H1 (cell line): ENCODE results near the gene YEATS4. TPM values are rescaled to one million over a fixed set of nuclear protein-coding genes. Genes with fewer than 3 reads are reported as not detected.

ENCODE experiments used
- CTCF ChIA-PET: fragments of 300-600 bp; sonication (Branson Sonifier 250); formaldehyde crosslinking; loops from one replicate; lab custom pipeline; 2021; ENCODE audit not compliant: partially characterized antibody; lab: Charles Lee
- POLR2A ChIA-PET: fragments of 300-600 bp; sonication (Branson Sonifier 250); formaldehyde crosslinking; loops from one replicate; lab custom pipeline; 2021; ENCODE audit warnings: inconsistent platforms; ENCODE audit not compliant: partially characterized antibody; lab: Charles Lee
- DNase-seq, 2 experiments: peaks; one replicate each; pipeline versions ENCODE4 v3.0.0 to v3.0.0-alpha.2; 2010 to 2022; ENCODE audit warnings: low spot score in 2 of 2, low read depth in 1 of 2, mixed read lengths in 1 of 2
- FAIRE-seq: peaks from 2 replicates; lab custom pipeline; 2011; peaks lifted over from hg19 to GRCh38; lab: Jason Lieb, UNC
- H2AFZ ChIP-seq: 2 replicates; pipeline ENCODE4 v1.8.1; 2012; ENCODE audit warnings: low read length, inconsistent platforms
- H2AK5ac ChIP-seq: 2 replicates; pipeline ENCODE4 v1.6.1; 2013; ENCODE audit warnings: low read depth, low read length
- H2BK120ac ChIP-seq: replicated peaks from 2 replicates; pipeline ENCODE3; 2013; ENCODE audit warnings: low read depth, low read length, inconsistent platforms
- H2BK12ac ChIP-seq: 2 replicates; pipeline ENCODE4 v1.6.1; 2013; ENCODE audit warnings: low read depth, low read length
- H2BK15ac ChIP-seq: 2 replicates; pipeline ENCODE4 v1.6.1; 2013; ENCODE audit warnings: low read length
- H2BK20ac ChIP-seq: 2 replicates; pipeline ENCODE4 v1.6.1; 2013; ENCODE audit warnings: low read length
- H2BK5ac ChIP-seq: 2 replicates; pipeline ENCODE4 v1.6.1; 2013; ENCODE audit warnings: low read depth, low read length
- H3K14ac ChIP-seq: 2 replicates; pipeline ENCODE4 v1.6.1; 2013; ENCODE audit warnings: inconsistent platforms; ENCODE audit not compliant: insufficient read length
- H3K18ac ChIP-seq: 2 replicates; pipeline ENCODE4 v1.6.1; 2013; ENCODE audit warnings: low read length; ENCODE audit errors: extremely low read depth
- H3K23ac ChIP-seq: 2 replicates; pipeline ENCODE4 v1.6.1; 2013; ENCODE audit warnings: inconsistent platforms; ENCODE audit not compliant: insufficient read length
- H3K23me2 ChIP-seq: 2 replicates; pipeline ENCODE4 v1.6.1; 2013; ENCODE audit warnings: low read depth, low read length
- H3K27ac ChIP-seq: 2 replicates; pipeline ENCODE4 v1.6.1; 2011; ENCODE audit warnings: low read depth, low read length, inconsistent platforms
- H3K27me3 ChIP-seq, 4 experiments: replicated peaks in 1 of 4; 1 replicate in 1 of 4; 2 replicates in 3 of 4; pipeline versions ENCODE4 v1.6.1 to v1.8.1; 2011 to 2013; ENCODE audit warnings: low read length in 3 of 4, mild to moderate bottlenecking in 3 of 4, inconsistent platforms in 2 of 4, mixed read lengths in 2 of 4, moderate library complexity in 1 of 4; ENCODE audit not compliant: control insufficient read depth in 3 of 4, insufficient read depth in 3 of 4; ENCODE audit errors: extremely low read depth in 1 of 4
- H3K36me3 ChIP-seq, 4 experiments: 2 replicates each; pipeline versions ENCODE4 v1.6.1 to v1.8.1; 2011 to 2013; ENCODE audit warnings: mild to moderate bottlenecking in 4 of 4, low read length in 3 of 4, moderate library complexity in 2 of 4, control low read depth in 1 of 4, inconsistent platforms in 1 of 4; ENCODE audit not compliant: insufficient read depth in 4 of 4, control insufficient read depth in 2 of 4
- H3K4ac ChIP-seq: replicated peaks from 2 replicates; pipeline ENCODE3; 2013; ENCODE audit warnings: low read length, low read depth, mixed read lengths, inconsistent platforms; ENCODE audit not compliant: insufficient read length
- H3K4me1 ChIP-seq, 4 experiments: replicated peaks in 1 of 4; 1 replicate in 1 of 4; 2 replicates in 3 of 4; pipeline versions ENCODE4 v1.6.1 to v1.8.1; 2011 to 2013; ENCODE audit warnings: low read length in 3 of 4, inconsistent platforms in 2 of 4, mixed read lengths in 1 of 4; ENCODE audit not compliant: insufficient read depth in 4 of 4, control insufficient read depth in 3 of 4
- H3K4me2 ChIP-seq, 2 experiments: 2 replicates each; pipeline versions ENCODE4 v1.6.1 to v1.8.1; 2011 to 2013; ENCODE audit warnings: low read depth in 2 of 2, low read length in 2 of 2, control low read depth in 1 of 2, inconsistent platforms in 1 of 2, mild to moderate bottlenecking in 1 of 2; ENCODE audit not compliant: insufficient read depth in 1 of 2
- H3K4me3 ChIP-seq, 4 experiments: fragments of 200-600, 300-600 bp in 1 of 4; sonication (generic), shearing (Covaris generic), sonication (Bioruptor Twin) in 1 of 4; 2 replicates each; pipeline versions ENCODE4 v1.5.1 to v1.8.1; 2011 to 2016; ENCODE audit warnings: low read length in 4 of 4, low read depth in 3 of 4, control low read depth in 2 of 4, inconsistent platforms in 2 of 4, mild to moderate bottlenecking in 2 of 4, mixed read lengths in 1 of 4, moderate library complexity in 1 of 4; ENCODE audit not compliant: insufficient read depth in 2 of 4; ENCODE audit errors: extremely low read depth in 1 of 4
- H3K56ac ChIP-seq: replicated peaks from 2 replicates; pipeline ENCODE3; 2013; ENCODE audit warnings: low read depth, mild to moderate bottlenecking, mixed read lengths, low read length, inconsistent platforms; ENCODE audit not compliant: insufficient read length
- H3K79me1 ChIP-seq: 2 replicates; pipeline ENCODE4 v1.6.1; 2013; ENCODE audit warnings: low read depth, low read length, control low read depth
- H3K79me2 ChIP-seq, 2 experiments: 2 replicates each; pipeline versions ENCODE4 v1.6.1 to v1.8.1; 2012 to 2013; ENCODE audit warnings: low read length in 2 of 2, mild to moderate bottlenecking in 2 of 2, inconsistent platforms in 1 of 2; ENCODE audit not compliant: insufficient read depth in 2 of 2, control insufficient read depth in 1 of 2
- H3K9ac ChIP-seq, 4 experiments: replicated peaks in 1 of 4; 1 replicate in 1 of 4; 2 replicates in 3 of 4; pipeline versions ENCODE4 v1.6.1 to v1.8.1; 2011 to 2013; ENCODE audit warnings: low read depth in 3 of 4, low read length in 3 of 4, control low read depth in 2 of 4, mild to moderate bottlenecking in 2 of 4, moderate library complexity in 2 of 4, inconsistent platforms in 1 of 4; ENCODE audit errors: extremely low read depth in 1 of 4
- H3K9me3 ChIP-seq, 2 experiments: 2 replicates each; pipeline versions ENCODE4 v1.6.1 to v1.8.1; 2012 to 2013; ENCODE audit warnings: mild to moderate bottlenecking in 2 of 2, moderate library complexity in 2 of 2, control low read depth in 1 of 2, inconsistent platforms in 1 of 2, low read depth in 1 of 2, low read length in 1 of 2, mixed read lengths in 1 of 2; ENCODE audit not compliant: insufficient read depth in 2 of 2
- H4K20me1 ChIP-seq, 2 experiments: replicated peaks in 1 of 2; 2 replicates each; pipeline versions ENCODE3 to v1.8.1; 2011 to 2013; ENCODE audit warnings: inconsistent platforms in 2 of 2, low read length in 2 of 2, mild to moderate bottlenecking in 1 of 2; ENCODE audit not compliant: insufficient read depth in 2 of 2, control insufficient read depth in 1 of 2
- H4K5ac ChIP-seq: 2 replicates; pipeline ENCODE4 v1.6.1; 2013; ENCODE audit warnings: low read length, low read depth, mixed read lengths, inconsistent platforms; ENCODE audit not compliant: insufficient read length
- H4K8ac ChIP-seq: 2 replicates; pipeline ENCODE4 v1.8.0; 2013; ENCODE audit warnings: mild to moderate bottlenecking, moderate library complexity, low read length, inconsistent platforms; ENCODE audit not compliant: insufficient read depth; ENCODE audit errors: extremely low read depth
- H4K91ac ChIP-seq: replicated peaks from 2 replicates; pipeline ENCODE3; 2013; ENCODE audit warnings: low read length, mixed read lengths, inconsistent platforms; ENCODE audit not compliant: insufficient read length
- ATF2 ChIP-seq: IDR thresholded peaks from 2 replicates; pipeline ENCODE4 v1.6.1; 2012; ENCODE audit warnings: low read length, inconsistent platforms
- BRCA1 ChIP-seq: IDR thresholded peaks from 2 replicates; pipeline ENCODE4 v1.6.1; 2012; ENCODE audit warnings: low read depth, low read length, improper control_type of control experiment
- EP300 ChIP-seq, 2 experiments: IDR thresholded peaks; 1 replicate in 1 of 2; 2 replicates in 1 of 2; pipeline ENCODE4 v1.6.1; 2011 to 2012; ENCODE audit warnings: low read depth in 2 of 2, low read length in 2 of 2, mild to moderate bottlenecking in 2 of 2, borderline replicate concordance in 1 of 2, inconsistent platforms in 1 of 2, moderate library complexity in 1 of 2
- EZH2 ChIP-seq: fragments of 200-600 bp; sonication (generic); IDR thresholded peaks from 2 replicates; pipeline ENCODE4 v1.7.1; 2012; ENCODE audit warnings: low read depth, mild to moderate bottlenecking, moderate library complexity, low read length, inconsistent platforms; ENCODE audit not compliant: severe bottlenecking
- GTF2F1 ChIP-seq: IDR thresholded peaks from 2 replicates; pipeline ENCODE4 v1.6.1; 2012; ENCODE audit warnings: low read depth, low read length, improper control_type of control experiment, borderline replicate concordance
- NRF1 ChIP-seq: IDR thresholded peaks from 2 replicates; pipeline ENCODE4 v1.6.1; 2011; ENCODE audit warnings: mild to moderate bottlenecking, low read depth, low read length, improper control_type of control experiment
- RNF2 ChIP-seq: fragments of 200-900, 300-1000 bp; sonication (generic); IDR thresholded peaks from 2 replicates; pipeline ENCODE4 v1.7.1; 2016; ENCODE audit warnings: borderline replicate concordance, low read depth, mild to moderate bottlenecking, antibody characterized with exemption, low read length; ENCODE audit not compliant: poor library complexity, severe bottlenecking; ENCODE audit errors: missing control alignments
- SIRT6 ChIP-seq: IDR thresholded peaks from one replicate; pipeline ENCODE4 v1.7.1; 2012; ENCODE audit warnings: low read length, inconsistent platforms
- SP2 ChIP-seq: IDR thresholded peaks from 2 replicates; pipeline ENCODE4 v1.6.1; 2012; ENCODE audit warnings: mild to moderate bottlenecking, low read length, inconsistent platforms
- WGBS, 2 experiments: shearing (Covaris generic) in 1 of 2; methylation state at CpG; one replicate each; pipeline versions ENCODE4 v1.1.6 to v1.1.7; 2013 to 2015; ENCODE audit warnings: low lambda C conversion rate in 2 of 2, mixed read lengths in 2 of 2, inconsistent platforms in 1 of 2, low coverage in 1 of 2, missing lambda C conversion rate in 1 of 2; ENCODE audit not compliant: insufficient replicate concordance in 2 of 2, insufficient coverage in 1 of 2, insufficient read length in 1 of 2; ENCODE audit errors: extremely low coverage in 1 of 2, missing lambda C conversion rate in 1 of 2; 5-methylcytosine and 5-hydroxymethylcytosine counted together
- polyA plus RNA-seq, 7 experiments: library from polyadenylated mRNA; depleted of rRNA in 3 of 7; stranded (reverse) in 5 of 7; unstranded in 2 of 7; fragments of >200 nt in 5 of 7; fragments of 200-250 nt in 2 of 7; gene quantifications; 1 replicate in 5 of 7; 2 replicates in 1 of 7; 4 replicates in 1 of 7; pipeline versions ENCODE4 v1.2.1 to v1.2.3, GENCODE V29; 2011 to 2013; ENCODE audit warnings: missing spikeins in 2 of 7, mixed read lengths in 2 of 7
- total RNA-seq: library from RNA; stranded (reverse); fragmentation: NEBNext Ultra II Directional; extraction: Animal tissue kit (Norgen Biotek cat#: 25700); gene quantifications from 2 replicates; pipeline ENCODE4 v1.2.1, GENCODE V29; 2021

The YEATS4 gene
- total and polyA plus RNA-seq, 2 of the 8 experiments (the other 6 are each of a cell fraction or from before 2014, with no cell fraction given), result 25.7 to 32.5 TPM

- no peak overlapping the region for H3K4me3 ChIP-seq
- no peak overlapping the region for H2BK120ac ChIP-seq
- H2BK15ac ChIP-seq, result no peak overlapping the region
- no peak overlapping the region for H3K27ac ChIP-seq
- H3K27me3 ChIP-seq, result no peaks in the 10 kb centered on the region
- DNase-seq, result no peak
- H3K18ac ChIP-seq, result no peak overlapping the region
- no peak overlapping the region for H3K4ac ChIP-seq
- no peaks in the 10 kb centered on the region for H4K20me1 ChIP-seq
- no peaks in the 10 kb centered on the region for H3K23me2 ChIP-seq
- no peaks in the 10 kb centered on the region for H3K9me3 ChIP-seq
- H3K4me2 ChIP-seq, result no peak overlapping the region
- H2AK5ac ChIP-seq, result no peak overlapping the region
- no peaks in the 10 kb centered on the region for H3K79me1 ChIP-seq
- no peak overlapping the region for H3K9ac ChIP-seq
- no peak overlapping the region for H3K14ac ChIP-seq
- ChIA-PET POLR2A (no interaction called here), CTCF (interaction anchor here (0.6 to 1.8 kb wide), 3 partner anchors 9 to 21 kb away, joined by 3 to 5 read pairs (median 4); no protein-coding TSS in a partner anchor)
- 88% methylated on average over 5 of the region's 5 CpGs; no CpG with 5 or more reads in 1 of the 2 experiments for WGBS, 2 experiments
- no peak overlapping the region for H4K5ac ChIP-seq
- H3K56ac ChIP-seq, result no peak overlapping the region
- H3K4me1 ChIP-seq, result peaks cover 0 to 5% (median 0%) of the 10 kb centered on the region in 4 experiments; a peak in 3 of 7 replicates
- FAIRE-seq, result no peak
- H3K36me3 ChIP-seq, result no peaks in the 10 kb centered on the region
- no peak overlapping the region for H3K23ac ChIP-seq
- H4K8ac ChIP-seq, result no peak overlapping the region
- H2BK20ac ChIP-seq, result no peak overlapping the region
- no peak overlapping the region for H2BK5ac ChIP-seq
- no peak overlapping the region for H2BK12ac ChIP-seq
- H4K91ac ChIP-seq, result no peak overlapping the region
- no peak overlapping the region for H2AFZ ChIP-seq
- no peaks in the 10 kb centered on the region for H3K79me2 ChIP-seq
- no peak for TF ChIP-seq EP300 (IDR thresholded peaks at IDR 0.05; ENCODE audit: borderline replicate concordance in 1 of 2, low read depth in 2 of 2, low read length in 2 of 2)
- TF ChIP-seq SP2, result no peak
- no peak for TF ChIP-seq RNF2
- TF ChIP-seq GTF2F1, result no peak
- no peak for TF ChIP-seq SIRT6
- no peak for TF ChIP-seq EZH2
- TF ChIP-seq ATF2, result no peak
- TF ChIP-seq BRCA1, result no peak
- TF ChIP-seq NRF1, result no peak
Observed at GRCh38 chr12:69352904-69353303, 6.6 kb upstream of the YEATS4 start.
